ENCODE data around the gene EFNA3.
A peak's percentile ranks its signal among the peaks of the same experiment; 100 is the strongest.

EFNA3 gene

DNA sequence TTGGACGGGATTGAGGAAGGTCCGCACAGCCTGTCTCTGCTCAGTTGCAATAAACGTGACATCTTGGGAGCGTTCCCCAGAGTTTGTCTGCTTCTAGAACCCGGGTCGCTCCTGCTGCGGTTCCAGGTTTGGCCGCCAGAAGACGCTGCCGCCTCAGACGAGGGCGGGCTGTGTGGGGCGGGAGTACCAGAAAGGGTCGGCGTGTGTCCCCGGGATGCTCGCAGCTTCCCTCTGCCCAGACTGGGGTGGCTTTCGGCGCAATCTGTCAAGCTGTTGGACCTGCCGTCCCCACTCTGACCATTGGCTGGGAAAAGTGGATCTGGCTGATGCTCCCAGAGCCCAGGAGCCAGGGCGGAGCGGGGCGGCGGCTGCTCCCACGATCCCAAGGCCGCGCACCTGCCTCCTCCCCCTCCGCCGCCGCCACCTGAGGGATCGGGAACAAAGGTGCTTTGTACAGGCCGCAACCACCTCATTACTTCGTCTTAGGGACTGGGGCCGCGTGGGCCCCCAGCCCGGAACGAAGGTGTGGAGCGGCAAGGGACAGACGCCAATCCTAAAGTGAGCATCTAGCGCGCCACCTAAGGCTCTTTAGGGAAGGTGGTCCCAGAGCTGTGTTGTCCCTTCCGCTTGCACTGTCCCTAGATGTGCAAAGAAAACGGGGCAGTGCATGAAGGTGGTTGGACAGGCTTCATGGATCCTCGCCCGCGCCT is 15.8 kb upstream of the EFNA3 start:
- DNase-seq (ENCODE audit: low read depth, low spot score), result no peak
- TF ChIP-seq, protein P1, sequence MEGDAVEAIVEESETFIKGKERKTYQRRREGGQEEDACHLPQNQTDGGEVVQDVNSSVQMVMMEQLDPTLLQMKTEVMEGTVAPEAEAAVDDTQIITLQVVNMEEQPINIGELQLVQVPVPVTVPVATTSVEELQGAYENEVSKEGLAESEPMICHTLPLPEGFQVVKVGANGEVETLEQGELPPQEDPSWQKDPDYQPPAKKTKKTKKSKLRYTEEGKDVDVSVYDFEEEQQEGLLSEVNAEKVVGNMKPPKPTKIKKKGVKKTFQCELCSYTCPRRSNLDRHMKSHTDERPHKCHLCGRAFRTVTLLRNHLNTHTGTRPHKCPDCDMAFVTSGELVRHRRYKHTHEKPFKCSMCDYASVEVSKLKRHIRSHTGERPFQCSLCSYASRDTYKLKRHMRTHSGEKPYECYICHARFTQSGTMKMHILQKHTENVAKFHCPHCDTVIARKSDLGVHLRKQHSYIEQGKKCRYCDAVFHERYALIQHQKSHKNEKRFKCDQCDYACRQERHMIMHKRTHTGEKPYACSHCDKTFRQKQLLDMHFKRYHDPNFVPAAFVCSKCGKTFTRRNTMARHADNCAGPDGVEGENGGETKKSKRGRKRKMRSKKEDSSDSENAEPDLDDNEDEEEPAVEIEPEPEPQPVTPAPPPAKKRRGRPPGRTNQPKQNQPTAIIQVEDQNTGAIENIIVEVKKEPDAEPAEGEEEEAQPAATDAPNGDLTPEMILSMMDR (IDR thresholded peaks at IDR 0.05; ENCODE audit: insufficient read depth, low read length, missing control alignments), result peak; percentile 83
- H3K4me3 ChIP-seq (ENCODE audit: low read depth, low read length), result peak overlapping the region; percentile 96
- POLR2A ChIA-PET, result no interaction called here
- CTCF ChIA-PET, result interaction anchor here (1.3 to 17.3 kb wide), 7 partner anchors 12 to 110 kb away, joined by 3 to 433 read pairs (median 14); partner anchors contain the start of genes ADAM15, EFNA3 and KRTCAP2

DNA sequence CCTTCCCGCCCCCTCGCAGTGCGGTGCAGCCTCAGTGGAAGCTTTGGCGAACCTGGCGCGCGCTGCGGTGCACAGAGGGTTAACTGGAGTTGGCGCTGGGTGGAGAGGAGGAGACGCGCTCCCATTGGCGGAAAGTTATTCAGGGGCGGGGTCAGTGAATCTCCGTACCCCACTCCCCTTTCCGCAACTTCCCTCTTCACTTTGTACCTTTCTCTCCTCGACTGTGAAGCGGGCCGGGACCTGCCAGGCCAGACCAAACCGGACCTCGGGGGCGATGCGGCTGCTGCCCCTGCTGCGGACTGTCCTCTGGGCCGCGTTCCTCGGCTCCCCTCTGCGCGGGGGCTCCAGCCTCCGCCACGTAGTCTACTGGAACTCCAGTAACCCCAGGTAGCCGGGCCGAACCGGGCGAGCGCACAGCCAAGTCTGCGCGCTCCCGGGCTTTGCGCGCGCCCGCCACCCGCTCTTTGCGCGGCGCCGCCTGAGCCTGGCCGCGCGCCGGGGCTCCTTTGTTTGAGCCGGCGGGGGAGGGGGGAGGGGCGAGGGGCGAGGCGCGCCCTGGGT is 15.0 kb upstream of the EFNA3 start, which contains the start of gene EFNA4:
TSS of gene EFNA4 (plus strand) at position 191 of the 561 bp plus-strand sequence. CDS start at position 275, 84 bp downstream.
- TF ChIP-seq, protein P1 (IDR thresholded peaks at IDR 0.05; ENCODE audit: insufficient read depth, low read length, missing control alignments), result no peak
- no peak for DNase-seq (ENCODE audit: low read depth, low spot score)
- peak within 1 kb of the TSS; percentile 96 for H3K4me3 ChIP-seq (ENCODE audit: low read depth, low read length)
- ChIA-PET CTCF (interaction anchor here (1.3 to 17.3 kb wide), 8 partner anchors 11 to 109 kb away, joined by 3 to 433 read pairs (median 8); partner anchors contain the start of genes ADAM15, EFNA3 and KRTCAP2), POLR2A (no interaction called here)

DNA sequence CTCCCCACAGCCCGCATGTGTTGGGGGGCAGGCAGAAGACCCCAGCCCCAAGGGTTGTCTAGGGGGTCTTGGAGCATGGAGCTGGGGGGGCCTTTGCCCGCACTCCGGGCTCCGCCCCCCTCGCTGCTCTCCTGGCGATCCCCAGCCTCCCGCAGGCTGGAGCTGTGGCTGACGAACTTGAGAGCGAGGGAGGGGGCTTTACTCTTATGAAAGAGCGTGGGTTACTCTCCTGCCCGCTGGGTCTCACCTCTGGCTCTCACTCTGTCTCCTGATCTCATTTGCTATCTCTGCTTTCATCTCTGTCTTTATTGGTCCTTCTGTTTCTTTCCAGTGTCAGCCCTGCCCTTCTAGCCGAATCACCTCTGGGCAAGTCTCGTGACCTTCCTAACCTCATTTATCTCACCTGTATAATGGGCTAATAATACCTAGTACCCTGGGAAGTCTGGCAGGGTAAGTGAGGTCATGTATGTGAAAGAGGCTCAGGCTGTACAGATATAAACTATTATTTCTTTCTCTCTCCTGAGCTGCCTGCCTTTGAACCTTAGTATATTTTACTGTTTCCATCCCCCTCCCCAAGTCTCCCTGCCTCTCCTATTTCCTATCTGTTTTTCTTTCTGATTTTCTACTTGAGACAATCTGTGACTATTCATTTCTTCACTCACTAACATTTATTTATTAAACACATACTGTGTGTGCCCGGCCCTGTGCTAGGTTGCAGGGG is 14.4 kb upstream of the EFNA3 start:
- ChIA-PET CTCF (interaction anchor here (0.9 to 17.3 kb wide), 9 partner anchors 10 to 109 kb away, joined by 3 to 433 read pairs (median 7); partner anchors contain the start of genes ADAM15, EFNA3 and KRTCAP2), POLR2A (no interaction called here)
- peak overlapping the region; percentile 96 for H3K4me3 ChIP-seq (ENCODE audit: low read depth, low read length)
- TF ChIP-seq, protein P1 (IDR thresholded peaks at IDR 0.05; ENCODE audit: insufficient read depth, low read length, missing control alignments), result no peak
- no peak for DNase-seq (ENCODE audit: low read depth, low spot score)

DNA sequence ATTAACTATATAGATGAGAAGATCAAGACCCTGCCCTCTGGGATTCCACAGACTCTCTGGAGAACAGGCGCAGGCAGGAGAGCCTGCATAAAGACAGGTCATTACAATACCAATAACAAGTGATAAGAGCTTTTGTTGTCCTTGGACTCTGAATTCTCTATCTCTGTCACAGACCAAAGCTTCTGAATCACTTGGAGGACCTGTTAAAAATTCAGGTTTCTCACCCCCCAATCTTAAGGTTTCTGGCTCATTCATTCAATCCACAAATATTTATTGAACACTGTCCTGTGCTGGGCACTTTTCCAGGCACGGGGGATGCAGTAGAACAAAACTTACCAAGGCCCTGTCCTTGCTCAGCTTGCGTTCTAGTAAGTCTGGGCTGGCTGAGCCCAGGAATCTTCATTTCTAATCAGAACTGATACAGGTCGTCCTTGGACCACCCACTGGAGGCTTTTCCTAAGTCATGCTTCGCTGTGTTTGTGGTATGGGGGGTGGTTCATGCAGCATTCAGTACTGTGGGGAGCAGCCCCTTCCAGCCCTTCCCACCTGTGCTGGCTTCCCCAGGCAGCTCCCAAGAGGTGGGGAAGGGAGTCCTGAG is 13.7 kb upstream of the EFNA3 start:
- TF ChIP-seq, protein P1 (IDR thresholded peaks at IDR 0.05; ENCODE audit: insufficient read depth, low read length, missing control alignments), result no peak
- CTCF ChIA-PET, result interaction anchor here (0.9 to 17.3 kb wide), 8 partner anchors 20 to 108 kb away, joined by 3 to 433 read pairs (median 6); partner anchors contain the start of genes ADAM15 and KRTCAP2
- DNase-seq (ENCODE audit: low read depth, low spot score), result no peak
- no peak overlapping the region for H3K4me3 ChIP-seq (ENCODE audit: low read depth, low read length)
- POLR2A ChIA-PET, result no interaction called here

DNA sequence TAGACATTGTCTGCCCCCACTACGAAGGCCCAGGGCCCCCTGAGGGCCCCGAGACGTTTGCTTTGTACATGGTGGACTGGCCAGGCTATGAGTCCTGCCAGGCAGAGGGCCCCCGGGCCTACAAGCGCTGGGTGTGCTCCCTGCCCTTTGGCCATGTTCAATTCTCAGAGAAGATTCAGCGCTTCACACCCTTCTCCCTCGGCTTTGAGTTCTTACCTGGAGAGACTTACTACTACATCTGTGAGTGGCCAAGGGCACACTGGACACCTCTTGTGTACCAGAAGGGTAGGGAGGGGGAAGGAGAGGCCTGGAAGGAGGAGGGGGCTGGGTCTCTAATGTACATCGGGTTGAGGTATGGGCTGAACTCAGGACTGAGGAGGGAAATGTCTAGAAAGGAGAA is 11.9 kb upstream of the EFNA3 start:
- TF ChIP-seq, protein P1 (IDR thresholded peaks at IDR 0.05; ENCODE audit: insufficient read depth, low read length, missing control alignments), result no peak
- POLR2A ChIA-PET, result no interaction called here
- H3K4me3 ChIP-seq (ENCODE audit: low read depth, low read length), result no peak overlapping the region
- CTCF ChIA-PET, result interaction anchor here (1.4 to 17.3 kb wide), 3 partner anchors 8 to 21 kb away, joined by 6 to 433 read pairs (median 212); partner anchors contain the start of gene ADAM15
- DNase-seq (ENCODE audit: low read depth, low spot score), result no peak
